Loucy (cell line): ENCODE measurements around the gene GPR156.

Experiments used
- CTCF ChIP-seq: fragments of 200-600 bp; sonication (generic); conservative IDR thresholded peaks from 2 replicates; pipeline ENCODE4 v1.5.1; 2014; ENCODE audit warnings: mild to moderate bottlenecking, antibody characterized with exemption, low read length
- EZH2phosphoT487 ChIP-seq: fragments of 200-600 bp; IDR thresholded peaks from 2 replicates; pipeline ENCODE4 v1.6.1; 2018; ENCODE audit warnings: antibody characterized with exemption, mild to moderate bottlenecking, moderate library complexity, borderline replicate concordance

GRCh38 chr3:120218981-120219380, 66.0 kb downstream of the GPR156 start:
- TF ChIP-seq CTCF: no peak
- TF ChIP-seq EZH2phosphoT487: no peak
